ENCODE data around the gene JMJD8.

The JMJD8 gene

GRCh38 chr16:642189-643049 lies 41.7 kb downstream of the JMJD8 start:
- no peak for DNase-seq (ENCODE audit: low read depth, low spot score)

DNA sequence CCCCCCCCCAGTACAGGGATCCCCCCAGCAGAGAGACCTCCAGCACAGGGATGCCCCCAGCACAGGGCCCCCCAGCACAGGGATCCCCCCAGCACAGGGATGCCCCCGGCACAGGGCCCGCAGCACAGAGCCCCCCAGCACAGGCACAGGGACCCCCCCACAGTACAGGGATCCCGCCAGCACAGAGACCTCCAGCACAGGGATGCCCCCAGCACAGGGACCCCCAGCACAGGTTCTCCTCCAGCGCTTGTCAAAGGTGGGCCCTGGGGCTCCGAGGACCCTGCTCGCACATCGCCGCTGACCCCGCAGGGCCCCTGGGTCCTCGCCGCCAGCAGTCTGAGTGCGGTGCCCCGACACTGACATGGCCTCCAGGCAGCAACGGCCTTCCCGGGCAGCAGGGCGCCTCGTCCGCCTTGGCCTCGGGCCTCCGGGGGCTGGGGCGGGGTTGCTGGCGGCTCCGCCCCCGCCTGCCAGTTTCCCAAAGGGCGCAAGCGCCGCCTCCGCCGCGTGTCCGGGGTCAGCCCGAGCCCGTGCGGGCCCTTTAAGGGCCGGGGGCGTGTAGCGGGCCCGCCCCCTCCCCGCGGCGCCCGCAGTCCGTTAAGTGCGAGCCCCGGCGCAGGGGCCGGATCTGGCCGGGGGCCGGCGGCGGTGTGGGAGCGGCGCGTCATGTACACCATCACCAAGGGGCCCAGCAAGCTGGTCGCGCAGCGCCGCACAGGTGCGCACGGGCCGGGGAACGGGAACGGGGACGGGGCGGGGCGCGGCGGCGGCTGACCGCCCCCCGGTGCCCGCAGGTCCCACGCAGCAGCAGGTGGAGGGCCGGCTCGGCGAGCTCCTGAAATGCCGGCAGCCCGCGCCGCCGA lies 42.6 kb downstream of the JMJD8 start, which contains the start of gene MCRIP2:
Gene MCRIP2, plus strand, starts transcription at position 503 of the 863 bp plus-strand sequence. Its CDS starts 164 bp downstream, at position 667.
- DNase-seq (ENCODE audit: low read depth, low spot score) = peak; percentile 83

- no peak for DNase-seq (ENCODE audit: low read depth, low spot score)
Observed at GRCh38 chr16:640614-641013, 43.5 kb downstream of the JMJD8 start.

GRCh38 chr16:638836-639235 lies 45.3 kb downstream of the JMJD8 start:
- DNase-seq (ENCODE audit: low read depth, low spot score) = no peak

DNA sequence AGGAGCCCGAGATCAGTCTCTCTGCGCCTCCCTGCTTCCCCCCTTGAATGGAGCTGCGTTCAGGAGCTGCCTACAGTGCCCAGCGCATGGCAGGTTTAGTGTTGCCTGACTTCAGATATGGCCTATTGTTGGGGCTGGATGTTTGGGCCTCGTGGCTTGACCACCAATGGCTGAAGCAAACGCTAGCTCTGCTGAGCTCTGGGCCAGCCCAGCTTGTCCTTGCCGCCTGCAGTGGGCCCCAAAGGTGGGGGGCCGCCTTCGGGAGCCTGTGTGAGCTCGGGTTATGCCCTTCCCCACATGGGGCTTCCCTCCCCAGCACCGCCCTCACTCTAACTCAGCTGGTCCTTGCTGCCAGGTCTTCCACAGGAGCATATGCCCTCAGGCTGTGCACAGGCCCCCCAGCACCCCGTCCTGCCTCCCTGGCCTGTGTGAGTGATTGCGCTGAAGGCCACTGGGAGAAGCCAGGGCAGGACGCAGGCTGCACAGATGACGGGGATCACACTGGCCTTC lies 46.0 kb downstream of the JMJD8 start:
- DNase-seq (ENCODE audit: low read depth, low spot score) = no peak

DNA sequence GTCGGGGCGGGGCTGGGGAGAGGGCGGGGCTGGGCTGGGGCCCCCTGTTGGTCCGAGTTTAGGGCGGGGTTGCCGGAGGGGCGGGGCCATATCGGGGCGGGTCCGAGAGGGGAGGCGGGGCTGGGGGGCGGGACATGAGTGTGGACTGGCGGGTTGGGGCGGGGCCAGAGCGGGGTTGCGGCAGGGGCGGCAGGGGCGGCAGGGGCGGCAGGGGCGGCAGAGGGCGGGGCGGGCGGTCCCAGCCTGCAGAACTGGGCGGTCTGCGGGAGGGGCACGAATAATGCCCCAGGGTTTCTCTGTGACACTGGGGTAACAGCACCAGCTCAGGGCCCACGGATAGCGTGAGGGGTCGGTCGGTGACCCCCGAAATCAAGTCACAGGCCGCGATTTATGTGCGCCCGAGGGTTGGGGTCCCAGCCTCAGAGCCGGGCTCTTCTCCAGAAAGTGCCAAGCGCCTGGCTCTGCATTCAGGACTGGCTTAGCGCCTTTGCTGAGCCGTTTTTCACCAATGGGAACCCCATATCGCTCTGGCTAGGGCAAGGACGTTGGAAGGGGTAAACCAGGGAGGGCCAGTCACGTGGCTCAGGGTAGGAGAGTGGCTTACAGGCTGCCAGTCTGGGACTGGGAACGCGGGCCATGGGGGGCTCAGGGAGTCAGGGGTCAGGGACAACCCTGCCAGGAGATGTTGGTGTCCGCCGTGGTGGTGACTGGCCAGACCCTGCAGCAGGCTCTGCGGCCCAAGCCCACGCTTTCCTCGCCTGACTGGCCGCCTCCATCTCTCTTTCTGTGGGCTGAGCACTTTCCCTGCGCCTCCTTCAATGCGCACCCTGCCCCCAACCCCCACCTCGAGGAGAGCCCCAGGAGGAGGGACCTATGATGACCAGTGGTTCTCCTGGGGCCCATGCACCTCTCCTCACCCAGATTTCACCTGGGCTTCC lies 46.8 kb downstream of the JMJD8 start:
- no peak for DNase-seq (ENCODE audit: low read depth, low spot score)

GRCh38 chr16:636206-637080 lies 47.7 kb downstream of the JMJD8 start, which contains the start of gene METTL26:
Gene METTL26, minus strand, starts transcription at chr16:636305. Its CDS starts 15 bp downstream, at chr16:636290.
- DNase-seq (ENCODE audit: low read depth, low spot score) = peak; percentile 97

DNA sequence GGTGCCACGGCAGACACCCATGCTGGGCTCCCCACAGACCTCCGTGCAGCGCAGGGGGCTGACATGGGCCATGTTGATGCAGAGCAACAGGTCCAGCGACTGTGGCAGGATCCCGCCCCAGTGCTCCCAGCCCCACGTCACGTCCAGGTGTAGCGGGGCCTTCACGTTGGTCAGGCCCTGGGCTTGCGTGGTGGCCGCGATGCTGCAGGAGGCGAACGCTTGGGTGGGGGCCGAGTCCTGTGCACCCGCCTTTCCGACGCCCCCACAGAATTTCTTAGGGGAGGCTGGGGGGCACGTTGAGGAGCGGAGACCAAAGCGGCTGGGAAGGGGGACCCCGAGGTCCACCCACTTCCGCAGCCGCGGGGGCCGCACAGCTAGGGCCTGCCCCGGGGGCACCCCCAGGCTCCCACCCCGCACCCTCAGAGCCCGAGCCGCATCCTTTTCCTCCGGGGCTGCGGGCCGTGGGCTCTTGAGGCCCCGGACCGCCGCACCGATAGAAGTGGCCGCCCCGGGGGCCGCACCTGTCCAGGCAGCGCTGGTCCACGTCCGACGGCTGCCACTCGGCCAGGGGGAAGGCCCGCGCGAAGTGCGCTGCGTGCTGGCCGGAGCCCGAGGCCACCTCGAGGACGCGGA lies 48.4 kb downstream of the JMJD8 start:
- DNase-seq (ENCODE audit: low read depth, low spot score) = no peak

DNA sequence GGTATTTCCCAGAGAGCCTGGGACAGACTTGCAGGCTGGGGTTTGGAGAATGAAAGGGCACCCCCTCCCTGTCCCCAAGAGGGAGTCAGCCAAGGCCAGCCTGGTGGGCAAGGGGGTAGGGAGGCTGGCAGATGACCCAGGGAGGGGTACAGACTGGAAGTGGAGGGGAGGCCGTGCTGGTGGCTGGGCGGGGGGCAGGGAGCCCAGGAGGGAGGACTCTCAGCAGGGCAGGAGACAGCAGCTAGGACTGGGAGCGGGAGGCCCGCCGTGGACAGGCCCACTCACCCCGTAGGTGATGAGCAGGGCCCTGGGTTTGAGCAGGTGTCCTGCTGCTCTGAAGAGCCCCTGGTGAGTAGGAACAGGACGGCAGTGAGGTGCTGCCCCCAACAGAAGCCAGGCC lies 49.1 kb downstream of the JMJD8 start:
- DNase-seq (ENCODE audit: low read depth, low spot score) = no peak

DNA sequence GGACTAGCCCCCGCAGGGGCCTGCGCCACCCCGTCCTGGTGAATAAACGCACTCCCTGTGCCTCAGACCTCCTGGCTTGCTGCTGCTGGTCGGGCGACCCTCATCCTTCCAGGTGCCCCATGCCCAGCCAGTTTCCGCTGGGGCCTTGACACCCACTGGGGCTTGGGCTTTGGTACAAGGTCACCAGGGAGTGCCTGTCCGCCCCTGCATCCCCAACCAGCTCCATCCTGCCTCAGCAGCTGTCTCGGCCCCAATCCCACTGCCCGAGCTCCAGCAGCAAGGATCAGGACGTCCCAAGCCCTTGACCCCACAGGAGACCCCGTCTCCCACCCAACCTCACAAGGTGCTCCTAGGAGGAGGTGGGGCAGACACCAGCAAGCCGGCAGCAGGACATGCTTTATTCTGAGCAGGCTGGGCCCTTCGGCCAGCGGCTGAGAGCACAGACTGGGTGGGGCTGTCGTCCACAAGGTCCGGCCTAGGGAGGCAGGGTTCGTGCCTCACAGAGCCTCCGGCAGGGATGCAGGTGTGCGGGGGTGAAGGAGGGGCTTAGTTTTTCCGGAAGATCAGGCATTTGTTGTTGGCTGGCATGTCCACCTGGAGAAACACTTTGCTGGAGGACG lies 50.0 kb downstream of the JMJD8 start:
- DNase-seq (ENCODE audit: low read depth, low spot score) = no peak

DNA sequence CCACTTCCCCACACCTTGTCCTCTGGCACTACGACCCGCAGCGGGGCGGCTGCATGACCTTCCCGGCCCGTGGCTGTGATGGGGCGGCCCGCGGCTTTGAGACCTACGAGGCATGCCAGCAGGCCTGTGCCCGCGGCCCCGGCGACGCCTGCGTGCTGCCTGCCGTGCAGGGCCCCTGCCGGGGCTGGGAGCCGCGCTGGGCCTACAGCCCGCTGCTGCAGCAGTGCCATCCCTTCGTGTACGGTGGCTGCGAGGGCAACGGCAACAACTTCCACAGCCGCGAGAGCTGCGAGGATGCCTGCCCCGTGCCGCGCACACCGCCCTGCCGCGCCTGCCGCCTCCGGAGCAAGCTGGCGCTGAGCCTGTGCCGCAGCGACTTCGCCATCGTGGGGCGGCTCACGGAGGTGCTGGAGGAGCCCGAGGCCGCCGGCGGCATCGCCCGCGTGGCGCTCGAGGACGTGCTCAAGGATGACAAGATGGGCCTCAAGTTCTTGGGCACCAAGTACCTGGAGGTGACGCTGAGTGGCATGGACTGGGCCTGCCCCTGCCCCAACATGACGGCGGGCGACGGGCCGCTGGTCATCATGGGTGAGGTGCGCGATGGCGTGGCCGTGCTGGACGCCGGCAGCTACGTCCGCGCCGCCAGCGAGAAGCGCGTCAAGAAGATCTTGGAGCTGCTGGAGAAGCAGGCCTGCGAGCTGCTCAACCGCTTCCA lies 50.6 kb downstream of the JMJD8 start:
- no peak for DNase-seq (ENCODE audit: low read depth, low spot score)

DNA sequence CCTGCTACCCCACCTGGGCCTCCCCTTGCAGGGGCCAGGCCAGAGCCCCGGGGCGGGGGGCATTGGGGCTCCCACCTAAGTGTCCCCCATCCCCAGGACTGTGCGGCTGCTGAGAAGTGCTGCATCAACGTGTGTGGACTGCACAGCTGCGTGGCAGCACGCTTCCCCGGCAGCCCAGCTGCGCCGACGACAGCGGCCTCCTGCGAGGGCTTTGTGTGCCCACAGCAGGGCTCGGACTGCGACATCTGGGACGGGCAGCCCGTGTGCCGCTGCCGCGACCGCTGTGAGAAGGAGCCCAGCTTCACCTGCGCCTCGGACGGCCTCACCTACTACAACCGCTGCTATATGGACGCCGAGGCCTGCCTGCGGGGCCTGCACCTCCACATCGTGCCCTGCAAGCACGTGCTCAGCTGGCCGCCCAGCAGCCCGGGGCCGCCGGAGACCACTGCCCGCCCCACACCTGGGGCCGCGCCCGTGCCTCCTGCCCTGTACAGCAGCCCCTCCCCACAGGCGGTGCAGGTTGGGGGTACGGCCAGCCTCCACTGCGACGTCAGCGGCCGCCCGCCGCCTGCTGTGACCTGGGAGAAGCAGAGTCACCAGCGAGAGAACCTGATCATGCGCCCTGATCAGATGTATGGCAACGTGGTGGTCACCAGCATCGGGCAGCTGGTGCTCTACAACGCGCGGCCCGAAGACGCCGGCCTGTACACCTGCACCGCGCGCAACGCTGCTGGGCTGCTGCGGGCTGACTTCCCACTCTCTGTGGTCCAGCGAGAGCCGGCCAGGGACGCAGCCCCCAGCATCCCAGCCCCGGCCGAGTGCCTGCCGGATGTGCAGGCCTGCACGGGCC lies 51.4 kb downstream of the JMJD8 start:
- no peak for DNase-seq (ENCODE audit: low read depth, low spot score)

- no peak for DNase-seq (ENCODE audit: low read depth, low spot score)
Observed at GRCh38 chr16:631808-632358, 52.3 kb downstream of the JMJD8 start.
